GM23338 (cell line): Measurements from ENCODE around the gene C16orf90.

Experiments used
- EZH2 ChIP-seq: fragments of 200-600 bp; sonication (generic); IDR thresholded peaks from one replicate; pipeline ENCODE4 v1.8.0; 2017; ENCODE audit warnings: antibody characterized with exemption, mild to moderate bottlenecking, low read depth; ENCODE audit not compliant: unreplicated experiment
- POLR2AphosphoS5 ChIP-seq: IDR thresholded peaks from 2 replicates; pipeline ENCODE4 v1.6.1; 2016; ENCODE audit warnings: antibody characterized with exemption, low read depth
- TF ChIP-seq, protein P1 (sequence below), 2 experiments: fragments of 200-600 bp in 1 of 2; sonication (generic) in 1 of 2; conservative IDR thresholded peaks; 2 replicates each; pipeline versions ENCODE4 v1.5.1 to v1.6.1; 2016 to 2017; ENCODE audit warnings: antibody characterized with exemption in 2 of 2, low read depth in 2 of 2, mild to moderate bottlenecking in 2 of 2, moderate library complexity in 1 of 2
- TF ChIP-seq, protein P2 (sequence below): IDR thresholded peaks from one replicate; pipeline ENCODE4 v1.6.1; 2018; ENCODE audit warnings: antibody characterized with exemption; ENCODE audit not compliant: unreplicated experiment

DNA sequence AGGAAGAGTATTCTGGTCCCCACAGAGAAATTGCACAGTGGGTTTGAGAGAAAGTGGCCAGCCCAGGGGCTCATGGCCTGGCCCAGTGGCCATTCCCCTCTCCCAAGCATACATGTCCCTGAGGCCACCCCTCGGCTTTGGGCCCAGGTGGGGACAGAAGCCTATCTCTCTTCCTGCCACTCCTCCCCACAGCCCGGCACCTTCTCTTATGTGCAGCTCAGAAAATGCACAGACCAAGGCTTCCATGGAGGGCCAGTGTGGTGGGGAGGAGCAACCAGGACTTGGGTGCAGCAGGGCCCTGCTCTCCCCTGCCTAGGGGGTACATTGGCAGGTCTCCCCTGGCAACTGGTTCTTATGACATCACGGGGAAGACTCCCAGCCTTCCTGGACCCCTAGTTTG lies at the start of gene C16orf90:
- TF ChIP-seq EZH2 (no peak), POLR2AphosphoS5 (no peak)
- TF ChIP-seq, protein P1, sequence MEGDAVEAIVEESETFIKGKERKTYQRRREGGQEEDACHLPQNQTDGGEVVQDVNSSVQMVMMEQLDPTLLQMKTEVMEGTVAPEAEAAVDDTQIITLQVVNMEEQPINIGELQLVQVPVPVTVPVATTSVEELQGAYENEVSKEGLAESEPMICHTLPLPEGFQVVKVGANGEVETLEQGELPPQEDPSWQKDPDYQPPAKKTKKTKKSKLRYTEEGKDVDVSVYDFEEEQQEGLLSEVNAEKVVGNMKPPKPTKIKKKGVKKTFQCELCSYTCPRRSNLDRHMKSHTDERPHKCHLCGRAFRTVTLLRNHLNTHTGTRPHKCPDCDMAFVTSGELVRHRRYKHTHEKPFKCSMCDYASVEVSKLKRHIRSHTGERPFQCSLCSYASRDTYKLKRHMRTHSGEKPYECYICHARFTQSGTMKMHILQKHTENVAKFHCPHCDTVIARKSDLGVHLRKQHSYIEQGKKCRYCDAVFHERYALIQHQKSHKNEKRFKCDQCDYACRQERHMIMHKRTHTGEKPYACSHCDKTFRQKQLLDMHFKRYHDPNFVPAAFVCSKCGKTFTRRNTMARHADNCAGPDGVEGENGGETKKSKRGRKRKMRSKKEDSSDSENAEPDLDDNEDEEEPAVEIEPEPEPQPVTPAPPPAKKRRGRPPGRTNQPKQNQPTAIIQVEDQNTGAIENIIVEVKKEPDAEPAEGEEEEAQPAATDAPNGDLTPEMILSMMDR (conservative IDR thresholded peaks at IDR 0.05; ENCODE audit: low read depth in 2 of 2), result no peak
- TF ChIP-seq, protein P2, sequence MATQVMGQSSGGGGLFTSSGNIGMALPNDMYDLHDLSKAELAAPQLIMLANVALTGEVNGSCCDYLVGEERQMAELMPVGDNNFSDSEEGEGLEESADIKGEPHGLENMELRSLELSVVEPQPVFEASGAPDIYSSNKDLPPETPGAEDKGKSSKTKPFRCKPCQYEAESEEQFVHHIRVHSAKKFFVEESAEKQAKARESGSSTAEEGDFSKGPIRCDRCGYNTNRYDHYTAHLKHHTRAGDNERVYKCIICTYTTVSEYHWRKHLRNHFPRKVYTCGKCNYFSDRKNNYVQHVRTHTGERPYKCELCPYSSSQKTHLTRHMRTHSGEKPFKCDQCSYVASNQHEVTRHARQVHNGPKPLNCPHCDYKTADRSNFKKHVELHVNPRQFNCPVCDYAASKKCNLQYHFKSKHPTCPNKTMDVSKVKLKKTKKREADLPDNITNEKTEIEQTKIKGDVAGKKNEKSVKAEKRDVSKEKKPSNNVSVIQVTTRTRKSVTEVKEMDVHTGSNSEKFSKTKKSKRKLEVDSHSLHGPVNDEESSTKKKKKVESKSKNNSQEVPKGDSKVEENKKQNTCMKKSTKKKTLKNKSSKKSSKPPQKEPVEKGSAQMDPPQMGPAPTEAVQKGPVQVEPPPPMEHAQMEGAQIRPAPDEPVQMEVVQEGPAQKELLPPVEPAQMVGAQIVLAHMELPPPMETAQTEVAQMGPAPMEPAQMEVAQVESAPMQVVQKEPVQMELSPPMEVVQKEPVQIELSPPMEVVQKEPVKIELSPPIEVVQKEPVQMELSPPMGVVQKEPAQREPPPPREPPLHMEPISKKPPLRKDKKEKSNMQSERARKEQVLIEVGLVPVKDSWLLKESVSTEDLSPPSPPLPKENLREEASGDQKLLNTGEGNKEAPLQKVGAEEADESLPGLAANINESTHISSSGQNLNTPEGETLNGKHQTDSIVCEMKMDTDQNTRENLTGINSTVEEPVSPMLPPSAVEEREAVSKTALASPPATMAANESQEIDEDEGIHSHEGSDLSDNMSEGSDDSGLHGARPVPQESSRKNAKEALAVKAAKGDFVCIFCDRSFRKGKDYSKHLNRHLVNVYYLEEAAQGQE, result no peak
